ENCODE measurements around the gene C2orf15. TPM values are rescaled to one million over a fixed set of nuclear protein-coding genes. Genes with fewer than 3 reads are reported as not detected.

The C2orf15 gene
- total and polyA plus RNA-seq, 2 of the 4 experiments (the other 2 are of a cell fraction): under 0.01 TPM; not detected in 1

DNA sequence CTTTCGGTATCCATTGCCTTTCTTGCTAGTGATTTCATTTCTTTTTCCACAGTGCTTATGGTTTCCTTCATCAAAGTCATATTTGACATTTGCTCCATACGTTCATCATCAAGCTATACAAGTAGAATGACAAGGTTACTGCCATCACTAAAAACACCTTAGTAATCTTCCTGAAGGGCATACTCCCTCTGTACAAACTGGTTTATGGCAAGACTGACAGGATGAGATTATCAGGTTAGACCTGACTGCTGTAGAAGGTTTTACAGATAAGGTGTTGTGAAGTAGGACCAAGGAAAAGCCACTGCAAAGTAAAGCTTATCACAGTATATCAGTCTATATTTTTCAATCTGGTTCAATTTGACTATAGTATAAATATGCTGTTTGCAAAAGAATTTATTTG lies 37.5 kb upstream of the C2orf15 start:
- Histone ChIP-seq H3K9me3 (ENCODE audit: control insufficient read depth, insufficient read depth, low read length) (no peaks in the 10 kb centered on the region), H3K56ac (ENCODE audit: extremely low read depth, insufficient read depth, low read length) (no peak overlapping the region), H3K14ac (replicated peaks; ENCODE audit: low read depth, low read length) (no peak overlapping the region), H3K27ac (ENCODE audit: insufficient read depth, low read length) (no peak overlapping the region), H2BK20ac (ENCODE audit: low read depth, low read length) (no peak overlapping the region), H4K8ac (ENCODE audit: low read depth in 2 of 2, low read length in 2 of 2) (no peak overlapping the region), H3K18ac (ENCODE audit: low read depth, low read length) (no peak overlapping the region), H3K9me1 (ENCODE audit: insufficient read depth, low read length) (no peaks in the 10 kb centered on the region), H3K4me1 (ENCODE audit: control insufficient read depth, insufficient read depth, low read length) (no peaks in the 10 kb centered on the region), H2BK5ac (ENCODE audit: low read depth, low read length, poor library complexity, severe bottlenecking) (no peak overlapping the region), H3K4me3 (ENCODE audit: insufficient read depth, low read depth, low read length) (no peak overlapping the region), H4K91ac (ENCODE audit: insufficient read depth, low read depth, low read length) (no peak overlapping the region), H2BK15ac (ENCODE audit: low read depth, low read length) (no peak overlapping the region), H4K5ac (ENCODE audit: low read depth, low read length) (no peak overlapping the region), H3K23ac (ENCODE audit: low read depth, low read length) (no peak overlapping the region), H4K20me1 (ENCODE audit: insufficient read depth, low read length) (no peaks in the 10 kb centered on the region), H3K9ac (ENCODE audit: low read depth, low read length) (no peak overlapping the region), H2AK9ac (replicated peaks; ENCODE audit: low read depth, low read length, poor library complexity) (no peak overlapping the region), H3K4me2 (ENCODE audit: low read depth, low read length) (no peak overlapping the region), H3K79me1 (ENCODE audit: low read depth in 1 of 2, low read length in 2 of 2) (no peaks in the 10 kb centered on the region), H2BK120ac (ENCODE audit: low read depth, low read length) (no peak overlapping the region), H3K36me3 (ENCODE audit: control insufficient read depth, insufficient read depth, low read length) (no peaks in the 10 kb centered on the region), H3K4ac (ENCODE audit: low read depth, low read length) (no peak overlapping the region), H3K27me3 (ENCODE audit: control insufficient read depth, insufficient read depth, low read length) (no peaks in the 10 kb centered on the region; the same call in 1 of the 2 replicates), H2AFZ (replicated peaks; ENCODE audit: low read length, poor library complexity) (no peak overlapping the region), H2AK5ac (ENCODE audit: low read depth, low read length) (no peak overlapping the region)
- ATAC-seq (ENCODE audit: low read depth): no peak
- no peak for DNase-seq
- no peak for TF ChIP-seq POLR2A (IDR thresholded peaks at IDR 0.05; ENCODE audit: low read depth, low read length)
- TF ChIP-seq, protein P1, sequence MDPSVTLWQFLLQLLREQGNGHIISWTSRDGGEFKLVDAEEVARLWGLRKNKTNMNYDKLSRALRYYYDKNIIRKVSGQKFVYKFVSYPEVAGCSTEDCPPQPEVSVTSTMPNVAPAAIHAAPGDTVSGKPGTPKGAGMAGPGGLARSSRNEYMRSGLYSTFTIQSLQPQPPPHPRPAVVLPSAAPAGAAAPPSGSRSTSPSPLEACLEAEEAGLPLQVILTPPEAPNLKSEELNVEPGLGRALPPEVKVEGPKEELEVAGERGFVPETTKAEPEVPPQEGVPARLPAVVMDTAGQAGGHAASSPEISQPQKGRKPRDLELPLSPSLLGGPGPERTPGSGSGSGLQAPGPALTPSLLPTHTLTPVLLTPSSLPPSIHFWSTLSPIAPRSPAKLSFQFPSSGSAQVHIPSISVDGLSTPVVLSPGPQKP (IDR thresholded peaks at IDR 0.05; ENCODE audit: borderline replicate concordance, low read depth, low read length): no peak
- no peak for TF ChIP-seq NFE2L2 (IDR thresholded peaks at IDR 0.05; ENCODE audit: low read depth, low read length)
- no peak for TF ChIP-seq MXI1 (IDR thresholded peaks at IDR 0.05; ENCODE audit: borderline replicate concordance, low read depth, low read length)
- no peak for TF ChIP-seq CHD1 (IDR thresholded peaks at IDR 0.05; ENCODE audit: low read depth, low read length)
- TF ChIP-seq, protein P2, sequence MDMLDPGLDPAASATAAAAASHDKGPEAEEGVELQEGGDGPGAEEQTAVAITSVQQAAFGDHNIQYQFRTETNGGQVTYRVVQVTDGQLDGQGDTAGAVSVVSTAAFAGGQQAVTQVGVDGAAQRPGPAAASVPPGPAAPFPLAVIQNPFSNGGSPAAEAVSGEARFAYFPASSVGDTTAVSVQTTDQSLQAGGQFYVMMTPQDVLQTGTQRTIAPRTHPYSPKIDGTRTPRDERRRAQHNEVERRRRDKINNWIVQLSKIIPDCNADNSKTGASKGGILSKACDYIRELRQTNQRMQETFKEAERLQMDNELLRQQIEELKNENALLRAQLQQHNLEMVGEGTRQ (IDR thresholded peaks at IDR 0.05; ENCODE audit: low read depth, low read length): no peak
- no peak for TF ChIP-seq RAD21 (IDR thresholded peaks at IDR 0.05; ENCODE audit: low read length)
- TF ChIP-seq, protein P3, sequence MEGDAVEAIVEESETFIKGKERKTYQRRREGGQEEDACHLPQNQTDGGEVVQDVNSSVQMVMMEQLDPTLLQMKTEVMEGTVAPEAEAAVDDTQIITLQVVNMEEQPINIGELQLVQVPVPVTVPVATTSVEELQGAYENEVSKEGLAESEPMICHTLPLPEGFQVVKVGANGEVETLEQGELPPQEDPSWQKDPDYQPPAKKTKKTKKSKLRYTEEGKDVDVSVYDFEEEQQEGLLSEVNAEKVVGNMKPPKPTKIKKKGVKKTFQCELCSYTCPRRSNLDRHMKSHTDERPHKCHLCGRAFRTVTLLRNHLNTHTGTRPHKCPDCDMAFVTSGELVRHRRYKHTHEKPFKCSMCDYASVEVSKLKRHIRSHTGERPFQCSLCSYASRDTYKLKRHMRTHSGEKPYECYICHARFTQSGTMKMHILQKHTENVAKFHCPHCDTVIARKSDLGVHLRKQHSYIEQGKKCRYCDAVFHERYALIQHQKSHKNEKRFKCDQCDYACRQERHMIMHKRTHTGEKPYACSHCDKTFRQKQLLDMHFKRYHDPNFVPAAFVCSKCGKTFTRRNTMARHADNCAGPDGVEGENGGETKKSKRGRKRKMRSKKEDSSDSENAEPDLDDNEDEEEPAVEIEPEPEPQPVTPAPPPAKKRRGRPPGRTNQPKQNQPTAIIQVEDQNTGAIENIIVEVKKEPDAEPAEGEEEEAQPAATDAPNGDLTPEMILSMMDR (conservative IDR thresholded peaks at IDR 0.05; ENCODE audit: low read depth, low read length): no peak
- no peak for TF ChIP-seq CEBPB (IDR thresholded peaks at IDR 0.05; ENCODE audit: low read depth, low read length)
- TF ChIP-seq MAZ (IDR thresholded peaks at IDR 0.05; ENCODE audit: borderline replicate concordance, low read depth, low read length): no peak
- no peak for TF ChIP-seq SMC3 (IDR thresholded peaks at IDR 0.05; ENCODE audit: low read depth, low read length)
- TF ChIP-seq FOS (IDR thresholded peaks at IDR 0.05; ENCODE audit: low read depth, low read length): no peak
- TF ChIP-seq BHLHE40 (IDR thresholded peaks at IDR 0.05; ENCODE audit: low read depth, low read length): no peak
- no peak for TF ChIP-seq RFX5 (IDR thresholded peaks at IDR 0.05; ENCODE audit: low read depth, low read length)
- TF ChIP-seq RCOR1 (IDR thresholded peaks at IDR 0.05; ENCODE audit: insufficient replicate concordance, low read length): no peak
- no peak for TF ChIP-seq MAFK (IDR thresholded peaks at IDR 0.05; ENCODE audit: low read depth, low read length)
- no TSS peak for BruUV-seq (replicated peaks)
- CTCF ChIA-PET: no interaction called here
- intact Hi-C loops (cut with micrococcal nuclease) (no loop called here), in situ Hi-C loops (cut with MboI; ENCODE audit: low sequenced_read_pairs) (no loop called here), dilution Hi-C loops (cut with HindIII; ENCODE audit: low sequenced_read_pairs, unreplicated experiment) (no loop called here)
- POLR2A ChIA-PET (ENCODE audit: unreplicated experiment): no interaction called here
- WGBS, 2 experiments (ENCODE audit: extremely low coverage in 2 of 2, insufficient read length in 1 of 2): no CpG with 5 or more reads among the region's 2 CpGs

All from IMR-90 (cell line).